Effector CD8-positive, alpha-beta T cell (primary cell): ENCODE data around the gene RABGAP1L.
"Not testable (repeated sequence)": the region's sequence is repeated elsewhere in the genome, so short reads cannot be mapped to it uniquely, and the experiment has no call there.

ENCODE experiments used
- DNase-seq: peaks from one replicate; lab custom pipeline; 2025; lab: John Stamatoyannopoulos, UW

RABGAP1L gene

DNA sequence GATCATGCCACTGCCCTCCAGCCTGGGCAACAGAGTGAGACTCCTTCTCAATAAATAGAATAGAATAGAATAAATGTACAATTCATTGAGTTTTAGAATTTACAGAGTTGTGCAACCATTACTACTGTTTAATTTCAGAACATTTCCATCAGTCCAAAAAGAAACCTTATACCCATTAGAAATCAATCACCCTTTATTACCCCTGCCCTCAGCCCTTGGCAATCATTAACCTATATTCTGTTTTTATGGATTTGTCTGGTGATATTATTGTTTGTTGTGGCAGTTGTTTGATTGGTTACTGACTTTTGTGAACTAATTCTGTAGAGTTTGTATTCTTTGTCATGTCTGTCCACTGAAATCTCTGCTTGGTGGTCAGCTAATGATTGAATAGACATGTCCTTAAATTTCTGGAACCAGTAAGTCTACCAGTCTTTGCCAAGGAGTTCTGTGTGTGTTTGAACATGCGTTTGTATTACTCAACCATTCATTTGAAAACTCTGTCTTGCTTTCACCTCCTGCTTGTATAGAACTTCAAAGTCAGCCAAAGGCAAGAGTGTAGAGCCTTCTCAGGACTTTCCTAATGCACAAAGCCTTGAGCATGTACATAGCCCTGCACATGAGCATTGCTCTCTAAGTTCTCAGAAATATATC, 497.2 kb downstream of the RABGAP1L start:
- DNase-seq = no peak

DNA sequence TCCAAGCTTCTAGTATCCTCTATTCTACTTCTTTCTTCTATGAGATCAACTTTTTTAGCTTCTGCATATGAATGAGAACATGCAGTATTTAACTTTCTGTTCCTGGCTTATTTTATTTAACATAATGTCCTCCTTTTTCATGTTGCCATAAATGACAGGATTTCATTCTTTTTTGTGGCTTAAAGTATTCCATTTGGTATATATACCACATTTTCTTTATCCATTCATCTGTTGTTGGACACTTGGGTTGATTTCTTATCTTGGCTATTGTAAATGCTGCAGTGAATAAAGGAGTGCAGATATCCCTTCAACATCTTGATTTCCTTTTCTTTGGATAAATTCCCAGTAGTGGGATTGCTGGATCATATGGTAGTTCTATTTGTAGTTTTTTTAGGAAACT, 498.1 kb downstream of the RABGAP1L start:
- DNase-seq = no peak

DNA sequence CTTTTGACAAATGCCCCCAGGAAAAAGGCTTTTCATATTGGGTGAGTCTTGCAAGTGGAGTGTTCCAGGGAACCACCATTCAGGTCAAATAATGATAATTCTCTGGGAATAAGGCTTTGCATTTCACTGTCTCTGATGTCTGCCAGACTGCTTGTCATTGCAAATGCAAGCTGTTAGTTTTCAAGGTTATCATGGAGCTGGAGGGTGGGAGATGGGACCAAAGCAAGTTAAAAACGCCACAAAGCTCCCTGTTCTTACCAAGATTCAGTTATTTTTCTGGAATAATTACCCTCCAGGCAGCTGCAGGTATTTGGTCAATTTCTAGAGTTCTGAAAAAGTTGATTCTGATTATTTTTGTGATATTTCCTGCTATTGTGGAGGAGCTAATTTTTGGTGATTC, 498.6 kb downstream of the RABGAP1L start:
- no peak for DNase-seq

DNA sequence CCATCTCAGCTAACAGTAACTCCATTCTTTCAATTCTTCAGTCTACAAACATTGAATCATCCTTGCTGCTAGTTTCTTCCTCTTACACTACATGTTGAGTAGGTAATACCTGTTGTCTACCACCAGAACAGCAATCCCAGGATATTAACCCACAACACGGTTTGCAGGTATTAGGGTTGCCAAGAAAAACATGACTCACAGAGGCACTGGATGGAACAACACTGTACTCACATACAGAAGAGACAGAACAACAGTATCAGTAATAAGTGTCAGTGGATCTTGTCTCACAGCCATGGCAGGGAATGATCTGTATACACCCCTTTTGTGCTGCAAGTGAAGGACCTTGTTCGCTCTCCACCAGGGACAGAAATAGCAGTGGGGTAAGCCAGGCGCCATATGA, 500.5 kb downstream of the RABGAP1L start:
- DNase-seq = no peak

DNA sequence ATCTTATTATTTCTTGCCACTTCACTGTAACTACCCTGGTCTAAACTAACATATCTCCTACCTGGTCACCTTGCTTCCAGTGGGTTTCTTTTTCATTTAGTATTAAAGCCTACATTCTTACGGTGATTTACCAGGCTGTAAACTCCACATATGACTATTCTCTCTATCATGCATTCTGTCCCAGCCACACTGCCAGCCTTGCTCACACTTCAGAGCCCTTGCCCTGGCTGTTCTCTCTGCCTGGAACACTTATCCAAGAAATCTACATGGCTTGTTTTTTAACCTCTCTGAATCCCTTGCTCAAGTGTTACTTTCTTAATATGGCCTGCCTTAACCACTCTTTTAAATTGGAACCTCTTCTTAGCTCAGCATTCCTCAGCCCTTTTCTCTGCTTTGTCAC, 501.2 kb downstream of the RABGAP1L start:
- DNase-seq = no peak

DNA sequence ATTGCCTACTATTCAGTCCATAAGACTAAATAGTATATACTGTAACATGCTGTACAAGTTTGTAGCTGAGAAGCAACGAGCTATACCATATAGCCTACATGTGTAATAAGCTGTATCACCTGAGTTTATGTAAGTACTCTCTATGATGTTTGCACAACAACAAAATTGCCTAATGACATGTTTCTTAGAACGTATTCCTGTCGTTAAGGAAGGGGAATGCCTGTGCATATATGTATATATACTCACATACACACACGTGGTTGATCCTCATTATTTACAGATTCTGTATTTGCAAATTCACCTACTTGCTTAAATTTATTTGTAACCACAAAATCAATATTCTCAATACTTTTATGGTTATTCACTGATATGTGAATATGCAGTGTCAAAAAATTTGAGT, 504.0 kb downstream of the RABGAP1L start:
- no peak for DNase-seq

DNA sequence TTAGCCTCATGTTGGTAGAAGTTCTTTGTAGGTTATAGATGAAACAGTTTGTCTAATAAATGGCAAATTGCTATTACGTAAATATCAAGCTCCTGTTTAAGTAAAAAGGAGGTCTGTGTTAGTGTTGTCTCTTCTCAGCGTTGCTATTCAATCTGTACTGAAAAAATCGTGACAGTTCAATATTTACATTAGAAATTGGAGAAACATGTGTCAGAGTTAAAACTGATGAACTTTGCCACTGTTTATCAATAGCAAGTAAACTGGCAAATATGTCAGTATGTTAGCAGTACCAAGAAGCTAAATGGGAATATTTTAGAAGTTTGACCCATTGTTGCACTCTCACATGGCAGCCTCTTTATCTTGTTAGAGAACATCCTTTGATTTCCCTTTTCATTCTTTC, 506.9 kb downstream of the RABGAP1L start:
- DNase-seq = no peak

DNA sequence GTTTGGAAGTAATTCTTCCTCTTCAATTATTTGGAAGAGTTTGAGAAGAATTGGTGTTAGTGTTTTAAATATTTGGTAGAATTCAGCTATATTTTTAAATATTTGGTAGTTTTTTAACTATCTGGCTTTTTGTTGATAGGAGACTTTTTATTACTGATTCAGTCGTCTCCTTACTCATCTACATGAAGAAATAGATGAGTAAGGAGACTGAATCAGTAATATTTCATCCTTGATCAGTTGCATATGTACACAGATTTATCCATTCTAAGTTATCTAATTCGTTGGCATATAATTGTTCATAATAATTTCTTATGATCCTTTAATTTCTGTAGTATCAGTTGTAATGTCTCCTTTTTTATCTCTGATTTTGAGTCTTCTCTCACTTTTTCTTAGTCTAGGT, 512.5 kb downstream of the RABGAP1L start:
- no peak for DNase-seq

DNA sequence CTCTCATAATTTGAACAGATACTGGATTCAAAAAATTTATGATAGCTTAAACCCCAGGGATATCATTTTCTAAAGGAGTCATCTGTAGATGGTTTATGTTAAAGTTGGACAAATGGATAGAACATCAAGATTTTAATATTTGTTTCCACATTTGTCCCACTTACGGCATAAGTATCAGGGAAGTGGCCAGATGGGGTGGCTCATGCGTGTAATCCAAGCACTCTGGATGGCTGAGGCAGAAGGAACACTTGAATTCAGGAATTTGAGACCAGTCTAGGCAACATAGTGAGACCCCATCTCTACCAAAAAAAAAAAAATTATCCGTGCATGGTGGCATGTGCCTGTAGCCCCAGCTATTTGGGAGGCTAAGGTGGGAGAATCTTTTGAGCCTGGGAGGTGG, 517.5 kb downstream of the RABGAP1L start:
- no peak for DNase-seq

DNA sequence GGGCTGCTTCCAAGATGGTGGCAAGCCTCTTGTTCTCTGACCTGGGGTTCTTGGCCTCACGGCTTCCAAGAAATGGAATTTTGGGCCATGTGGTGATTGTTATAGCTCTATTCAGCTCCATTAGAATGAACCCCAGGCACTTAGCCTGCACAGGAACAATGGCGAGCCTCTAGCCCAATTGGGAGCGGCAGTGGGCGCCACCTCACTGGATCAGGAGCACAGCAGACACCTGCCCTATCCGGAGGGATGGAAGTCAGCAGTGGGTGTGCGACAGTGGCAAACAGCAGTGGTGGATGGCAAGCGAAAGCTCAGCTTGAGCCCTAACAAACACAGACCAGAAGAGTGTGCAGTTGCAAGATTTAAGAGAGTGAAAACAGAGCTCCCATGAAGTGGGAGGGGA, 519.3 kb downstream of the RABGAP1L start:
- DNase-seq = no peak

DNA sequence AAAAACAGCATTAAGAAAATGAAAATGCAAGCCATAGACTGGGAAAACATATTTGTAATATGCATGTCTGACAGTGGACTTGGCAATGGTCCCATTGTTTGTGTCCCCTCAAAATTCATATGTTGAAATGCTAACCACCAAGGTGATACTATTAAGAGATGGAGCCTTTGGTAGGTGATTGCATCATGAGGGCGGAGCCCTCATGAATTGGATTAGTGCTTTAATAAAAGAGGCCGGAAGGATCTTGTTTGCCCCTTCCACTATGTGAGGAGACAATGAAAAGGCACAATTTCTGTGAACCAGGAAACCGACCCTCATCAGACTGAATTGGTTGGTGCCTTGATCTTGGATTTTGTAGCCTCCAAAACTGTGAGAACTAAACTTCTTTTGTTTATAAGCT, 520.8 kb downstream of the RABGAP1L start:
- no peak for DNase-seq

DNA sequence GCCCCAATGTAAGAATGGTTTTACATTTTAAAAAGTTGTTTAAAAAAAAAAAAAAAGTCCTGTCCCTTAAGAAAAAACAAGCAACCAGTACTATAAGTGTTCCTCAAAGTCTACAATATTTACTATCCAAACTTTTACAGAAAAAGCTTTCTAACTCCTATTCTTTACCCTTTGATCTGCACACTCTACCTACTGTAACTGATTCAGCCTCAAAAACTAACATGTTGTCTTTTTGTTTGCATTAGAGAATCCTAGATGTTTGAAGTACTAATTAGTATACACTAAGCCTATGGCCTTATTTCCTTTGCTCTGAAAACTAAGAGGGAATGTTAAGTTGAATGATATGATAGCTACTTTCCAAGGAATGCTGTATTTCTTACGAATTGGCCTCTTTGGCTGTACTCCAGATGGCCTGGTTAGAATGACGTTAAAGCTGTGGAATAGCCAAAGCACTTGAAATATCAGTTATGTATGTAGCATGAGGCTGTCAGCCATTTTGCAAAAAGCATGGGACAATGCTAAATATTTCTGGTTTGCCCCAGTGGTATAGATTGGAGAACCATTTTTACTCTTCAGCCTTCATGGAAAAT, 523.2 kb downstream of the RABGAP1L start:
- DNase-seq = no peak

DNA sequence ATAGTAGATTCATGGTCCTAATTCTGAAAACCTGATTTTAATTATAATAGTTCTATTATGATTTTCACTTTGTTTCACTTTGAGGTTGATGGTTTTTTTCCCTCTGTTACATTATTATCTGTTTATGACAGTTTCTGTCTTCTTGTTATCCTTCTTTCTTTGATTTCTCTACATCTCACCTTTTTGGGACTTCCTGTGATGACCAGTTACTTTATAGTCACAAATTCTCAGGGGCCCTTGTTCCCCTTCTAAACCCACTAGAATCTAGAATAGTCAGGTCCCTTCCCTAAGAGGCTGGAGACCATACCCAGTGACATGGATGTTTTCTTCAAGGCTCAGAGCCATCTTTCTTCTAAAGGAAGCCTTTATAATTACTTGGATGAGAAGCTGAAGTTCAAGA, 526.9 kb downstream of the RABGAP1L start:
- no peak for DNase-seq

DNA sequence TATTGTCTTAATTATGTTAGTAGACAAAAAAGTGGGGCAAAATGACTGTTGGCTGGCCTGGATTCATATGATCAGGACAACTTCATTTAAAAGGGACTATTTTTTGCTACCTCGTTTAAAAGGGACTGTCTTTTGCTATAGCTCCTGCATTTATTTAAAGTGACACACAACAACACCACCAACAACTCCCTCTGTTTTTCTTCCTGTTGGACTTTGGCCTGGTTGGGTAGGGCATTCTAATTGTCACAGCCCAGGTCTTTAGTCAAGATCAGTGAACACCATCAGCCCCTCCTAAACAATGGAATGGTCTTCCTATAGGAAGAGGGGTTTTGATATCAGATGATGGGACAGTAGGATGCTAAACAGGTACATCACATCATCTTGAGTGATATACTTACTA, 530.2 kb downstream of the RABGAP1L start:
- DNase-seq = no peak

DNA sequence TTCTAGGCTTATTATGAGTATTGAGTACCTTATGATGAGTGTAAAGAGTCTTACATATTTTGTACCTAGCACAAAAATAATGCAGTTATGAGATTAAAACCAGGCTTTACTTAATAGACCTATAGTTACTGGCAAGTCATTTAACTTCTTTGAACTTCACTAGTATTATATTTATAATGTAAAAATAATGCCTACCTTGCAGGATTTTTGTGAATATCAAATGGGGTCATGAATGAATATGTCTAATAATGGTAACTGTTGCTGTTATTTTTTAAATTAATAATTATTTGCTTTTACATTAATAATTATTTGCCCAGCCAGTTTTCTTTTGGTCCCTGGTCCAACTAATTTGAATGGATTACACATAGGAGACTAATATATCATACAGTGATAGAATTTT, 530.9 kb downstream of the RABGAP1L start:
- DNase-seq = no peak

DNA sequence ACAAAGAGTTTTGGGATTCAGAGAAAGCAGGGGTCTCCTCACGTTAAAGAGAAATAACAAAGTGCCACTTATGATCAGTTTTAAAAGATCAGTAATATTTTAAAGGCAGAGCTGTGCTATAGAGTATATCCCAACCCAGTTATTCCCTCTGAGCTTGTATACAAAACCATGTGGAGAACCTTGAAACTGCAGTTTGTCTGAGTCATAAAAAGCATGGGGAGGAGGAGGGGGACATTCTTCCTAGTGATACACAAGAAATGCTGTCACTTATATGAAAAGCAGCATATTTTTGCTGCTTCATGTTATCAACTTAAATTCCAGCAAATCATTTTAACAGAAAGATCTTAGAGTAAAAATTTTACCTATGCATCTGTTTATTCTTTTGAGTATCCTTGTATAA, 533.0 kb downstream of the RABGAP1L start:
- no peak for DNase-seq

DNA sequence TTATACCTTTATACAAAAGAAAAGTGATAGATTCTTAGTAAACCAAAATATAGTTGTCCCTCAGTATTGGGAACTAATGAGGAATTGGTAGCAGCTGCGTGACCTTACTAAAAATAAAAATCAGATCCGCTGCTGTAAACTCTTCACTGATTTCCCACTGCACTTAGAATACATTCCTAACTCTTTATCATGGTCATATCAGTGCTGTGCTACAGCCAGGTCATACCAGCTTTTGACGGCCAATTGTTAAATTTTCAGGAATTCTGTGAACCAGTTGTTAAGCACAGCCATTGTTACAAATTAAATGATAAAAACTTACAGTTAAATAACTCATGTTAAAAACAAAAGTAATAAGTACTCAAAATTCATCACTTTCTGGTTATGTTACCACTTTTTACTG, 533.8 kb downstream of the RABGAP1L start:
- DNase-seq = no peak

DNA sequence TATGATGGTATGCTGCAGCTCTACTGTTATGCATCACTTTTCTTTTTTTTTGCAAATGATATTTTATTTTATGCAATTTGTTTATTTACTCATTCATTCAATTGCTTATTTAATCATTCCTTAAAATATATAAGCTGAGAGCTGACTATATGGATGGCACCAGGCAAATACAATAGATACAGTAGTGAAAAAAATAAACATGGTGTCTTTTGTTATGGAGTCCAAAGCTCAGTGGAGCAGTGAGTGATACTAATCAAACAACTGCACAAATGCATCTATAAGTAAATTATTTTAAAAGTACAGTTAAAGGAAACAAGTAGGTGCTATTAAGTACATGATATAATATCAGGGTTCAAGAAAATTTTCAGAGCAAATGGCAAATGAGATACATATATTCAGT, 534.2 kb downstream of the RABGAP1L start:
- not testable (repeated sequence) for DNase-seq

DNA sequence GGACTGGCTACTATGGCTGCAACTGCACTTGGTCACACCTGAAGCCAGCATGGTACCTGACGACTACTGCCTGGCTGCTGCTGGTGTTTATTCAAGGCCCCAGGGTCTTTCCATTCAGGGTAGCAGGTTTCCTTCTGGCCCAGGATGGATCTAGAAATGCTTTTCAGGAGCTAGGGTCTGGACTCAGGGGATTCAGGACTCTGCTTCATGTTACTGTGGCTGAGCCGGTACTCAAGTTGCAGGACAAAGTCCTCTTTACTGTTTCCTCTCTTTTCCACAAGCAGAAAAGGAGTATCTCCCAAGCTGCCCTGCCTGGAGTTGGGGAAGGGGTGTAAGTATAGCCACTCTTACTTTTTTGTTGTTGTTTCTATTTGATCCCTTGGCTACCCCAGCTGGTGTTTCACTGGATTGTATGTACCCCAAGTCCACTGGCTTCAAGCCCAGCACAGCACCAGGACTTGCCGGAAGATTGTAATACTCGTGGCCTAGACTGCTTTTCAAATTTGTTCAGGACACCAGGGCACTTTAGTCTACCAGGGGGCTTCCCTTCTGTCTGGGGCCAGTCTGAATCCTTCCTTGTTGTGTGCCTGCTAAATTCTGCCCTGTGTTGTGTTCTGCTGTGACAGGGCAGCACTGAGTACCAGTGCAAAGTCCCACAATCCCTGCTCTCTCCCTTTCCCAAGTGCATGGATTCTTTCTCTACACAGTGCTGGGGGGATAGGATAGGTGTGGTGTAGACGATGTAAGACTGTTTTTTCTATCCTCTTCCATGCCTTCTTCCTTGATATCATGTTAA, 536.9 kb downstream of the RABGAP1L start:
- no peak for DNase-seq

DNA sequence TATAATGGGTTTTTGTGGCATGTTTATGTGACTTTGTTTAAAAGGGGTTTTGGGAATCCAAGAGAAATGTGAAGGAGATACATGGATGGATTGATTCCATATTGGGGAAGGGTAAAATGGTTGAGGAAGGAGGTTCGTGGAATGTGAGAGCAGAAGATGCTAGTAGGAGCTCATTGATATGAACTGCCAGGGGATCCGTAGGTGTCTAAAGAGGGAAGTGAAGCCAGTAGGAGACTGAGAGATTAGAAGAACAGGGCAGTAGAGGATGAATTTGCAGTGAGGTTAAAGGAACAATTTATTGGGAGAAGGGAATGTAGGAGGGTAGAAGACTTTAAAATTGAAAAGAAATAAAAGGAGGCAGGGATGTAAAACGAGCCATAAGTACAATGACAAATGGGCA, 541.0 kb downstream of the RABGAP1L start:
- no peak for DNase-seq

DNA sequence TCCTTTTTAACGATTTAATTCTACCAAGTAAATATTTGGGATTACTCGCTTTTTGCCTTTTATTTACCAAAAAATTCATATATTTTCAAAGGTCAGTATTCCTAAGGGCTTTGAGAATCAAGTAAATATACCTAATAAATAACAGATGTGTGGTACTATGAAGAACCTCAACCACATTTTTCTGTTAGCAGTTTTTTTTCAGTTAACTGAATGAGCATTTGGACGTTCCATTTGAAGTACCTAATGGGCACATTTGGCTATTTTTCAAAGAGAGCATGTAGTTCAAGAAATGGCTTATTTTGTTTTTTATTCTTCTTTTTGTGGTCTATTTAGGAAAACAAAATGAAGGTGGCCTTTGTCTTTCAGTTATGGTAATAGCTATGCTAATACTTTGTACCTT, 541.5 kb downstream of the RABGAP1L start:
- DNase-seq = no peak

DNA sequence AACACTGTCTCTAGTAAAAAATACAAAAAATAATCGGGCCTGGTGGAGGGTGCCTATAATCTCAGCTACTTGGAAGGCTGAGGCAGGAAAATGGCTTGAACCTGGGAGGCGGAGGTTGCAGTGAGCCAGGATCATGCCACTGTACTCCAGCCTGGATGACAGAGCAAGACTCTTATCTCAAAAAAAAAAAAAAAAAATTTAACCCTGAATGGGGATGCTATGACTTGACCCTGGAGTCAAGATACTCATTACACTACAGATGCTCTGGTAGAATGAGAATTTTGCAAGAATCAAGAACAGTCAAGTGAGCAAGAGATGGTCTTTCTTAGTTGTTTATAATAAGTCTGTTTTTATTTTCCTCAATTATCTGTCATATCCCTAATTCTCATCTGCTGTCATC, 542.2 kb downstream of the RABGAP1L start:
- DNase-seq = no peak

DNA sequence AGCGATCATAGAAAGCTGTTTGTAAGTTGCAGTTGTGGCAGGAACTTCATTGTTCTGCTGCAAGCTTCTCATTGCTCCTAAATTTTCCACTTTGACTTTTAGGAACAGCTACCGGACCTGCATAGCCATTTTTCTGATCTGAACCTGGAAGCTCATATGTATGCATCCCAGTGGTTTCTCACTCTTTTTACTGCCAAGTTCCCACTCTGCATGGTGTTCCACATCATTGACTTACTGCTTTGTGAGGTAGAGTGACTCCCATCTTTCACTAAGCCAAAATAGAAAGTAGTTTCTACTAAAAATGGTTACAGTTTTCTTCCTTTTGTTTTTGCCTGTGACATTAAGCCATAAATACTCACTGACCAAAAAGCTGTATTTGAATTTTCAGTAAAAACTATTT, 542.7 kb downstream of the RABGAP1L start:
- DNase-seq = no peak
